ENCODE results near the gene AFTPH.

Gene AFTPH

GRCh38 chr2:64593035-64593655 is 69.0 kb downstream of the AFTPH start:
- no peak for DNase-seq

- no peak for DNase-seq
Measured at GRCh38 chr2:64594226-64594989, 70.3 kb downstream of the AFTPH start.

- DNase-seq, result no peak
Measured at GRCh38 chr2:64595397-64596176, 71.5 kb downstream of the AFTPH start.

- no peak for DNase-seq
Measured at GRCh38 chr2:64598226-64598625, 74.1 kb downstream of the AFTPH start.

- peak in 1 of 2 experiments; percentile 6 for DNase-seq
Measured at GRCh38 chr2:64599469-64599868, 75.3 kb downstream of the AFTPH start.

- DNase-seq, result no peak
Measured at GRCh38 chr2:64601034-64601754, 77.1 kb downstream of the AFTPH start.

- DNase-seq, result no peak
Measured at GRCh38 chr2:64601785-64602391, 77.8 kb downstream of the AFTPH start.

GRCh38 chr2:64602436-64602835 is 78.3 kb downstream of the AFTPH start:
- no peak for DNase-seq

GRCh38 chr2:64604155-64604554 is 80.0 kb downstream of the AFTPH start:
- no peak for DNase-seq

- DNase-seq, result no peak
Measured at GRCh38 chr2:64605026-64605471, 80.9 kb downstream of the AFTPH start.

GRCh38 chr2:64605991-64606478 is 81.9 kb downstream of the AFTPH start:
- DNase-seq, result no peak

- DNase-seq, result no peak
Measured at GRCh38 chr2:64606479-64607363, 82.6 kb downstream of the AFTPH start.

GRCh38 chr2:64607381-64608304 is 83.5 kb downstream of the AFTPH start:
- DNase-seq, result no peak

- no peak for DNase-seq
Measured at GRCh38 chr2:64608867-64609226, 84.7 kb downstream of the AFTPH start.

GRCh38 chr2:64609227-64609941 is 85.3 kb downstream of the AFTPH start:
- peak; percentile 49 to 59 for DNase-seq

- DNase-seq, result no peak
Measured at GRCh38 chr2:64609942-64610281, 85.8 kb downstream of the AFTPH start.

- no peak for DNase-seq
Measured at GRCh38 chr2:64610316-64610855, 86.3 kb downstream of the AFTPH start.

- no peak for DNase-seq
Measured at GRCh38 chr2:64612575-64613195, 88.6 kb downstream of the AFTPH start.

GRCh38 chr2:64613276-64613675 is 89.1 kb downstream of the AFTPH start:
- DNase-seq, result no peak

Measured in NCI-H2081 (cell line).